K562 (cell line): Measurements from ENCODE around the gene B4GALT5. TPM values are rescaled to one million over a fixed set of nuclear protein-coding genes. Genes with fewer than 3 reads are reported as not detected.

Experiments used
- ARID2 ChIP-seq: fragments of 450-650 bp; IDR thresholded peaks from 2 replicates; pipeline ENCODE4 v1.6.1; 2017; ENCODE audit warnings: antibody characterized with exemption, mild to moderate bottlenecking
- ATF2 ChIP-seq: sonication (generic); formaldehyde crosslinking; IDR thresholded peaks from 2 replicates; pipeline ENCODE4 v1.8.1; 2022; ENCODE audit warnings: missing genetic modification reagents
- BHLHE40 ChIP-seq: IDR thresholded peaks from 2 replicates; pipeline ENCODE4 v1.6.1; 2011; ENCODE audit warnings: low read length, improper control_type of control experiment
- CHCHD3 ChIP-seq: fragments of 250-450 bp; sonication (Bioruptor Pico); IDR thresholded peaks from 2 replicates; pipeline ENCODE4 v2.1.2; 2022; ENCODE audit warnings: mild to moderate bottlenecking
- EZH2 ChIP-seq: IDR thresholded peaks from 2 replicates; pipeline ENCODE4 v1.6.1; 2012; ENCODE audit warnings: low read depth, mild to moderate bottlenecking, inconsistent platforms, low read length, borderline replicate concordance
- KAT2B ChIP-seq: IDR thresholded peaks from one replicate; pipeline ENCODE4 v1.6.1; 2012; ENCODE audit warnings: low read depth, mild to moderate bottlenecking, control low read depth, inconsistent platforms, low read length, moderate library complexity
- KAT7 ChIP-seq: sonication (generic); formaldehyde crosslinking; IDR thresholded peaks from 2 replicates; pipeline ENCODE4 v1.8.0; 2022; ENCODE audit warnings: missing genetic modification reagents, mild to moderate bottlenecking, borderline replicate concordance
- KLF1 ChIP-seq: fragments of 450-650 bp; IDR thresholded peaks from 2 replicates; pipeline ENCODE4 v1.6.1; 2016; ENCODE audit warnings: missing genetic modification characterization, missing compliant biosample characterization
- MTF1 ChIP-seq: fragments of 250-450 bp; sonication (Bioruptor Pico); IDR thresholded peaks from 2 replicates; pipeline ENCODE4 v1.9.0; 2021; ENCODE audit warnings: moderate library complexity, mild to moderate bottlenecking, inconsistent platforms, borderline replicate concordance
- NCOA2 ChIP-seq, 2 experiments: fragments of 450-650 bp; IDR thresholded peaks; 2 replicates each; pipeline ENCODE4 v1.6.1; 2018; ENCODE audit warnings: mild to moderate bottlenecking in 2 of 2, moderate library complexity in 1 of 2; ENCODE audit not compliant: partially characterized antibody in 2 of 2
- PCBP2 ChIP-seq: fragments of 200-400 bp; formaldehyde crosslinking; IDR thresholded peaks from 2 replicates; pipeline ENCODE4 v1.6.1; 2018; ENCODE audit warnings: low read length, low read depth, mild to moderate bottlenecking, moderate library complexity; ENCODE audit not compliant: poor library complexity, severe bottlenecking
- PHF20 ChIP-seq: fragments of 450-650 bp; IDR thresholded peaks from 2 replicates; pipeline ENCODE4 v1.6.1; 2018; ENCODE audit not compliant: partially characterized antibody
- PTBP1 ChIP-seq: fragments of 200-400 bp; formaldehyde crosslinking; IDR thresholded peaks from 2 replicates; pipeline ENCODE4 v1.6.1; 2017; ENCODE audit warnings: low read depth, low read length
- RBBP5 ChIP-seq: fragments of 200-600 bp; sonication (generic); IDR thresholded peaks from 2 replicates; pipeline ENCODE4 v1.6.1; 2012; ENCODE audit warnings: borderline replicate concordance, mild to moderate bottlenecking, low read length, control low read depth, inconsistent platforms; ENCODE audit not compliant: insufficient read depth, poor library complexity, severe bottlenecking
- TFAM ChIP-seq: fragments of 250-450 bp; sonication (Bioruptor Pico); conservative IDR thresholded peaks from 2 replicates; pipeline ENCODE4 v1.5.0; 2021; ENCODE audit warnings: mild to moderate bottlenecking, moderate library complexity
- THRA ChIP-seq: fragments of 450-650 bp; IDR thresholded peaks from 2 replicates; pipeline ENCODE4 v1.6.1; 2017; ENCODE audit warnings: mild to moderate bottlenecking, moderate library complexity
- UBTF ChIP-seq, 2 experiments: IDR thresholded peaks; 2 replicates each; pipeline ENCODE4 v1.6.1; 2012; ENCODE audit warnings: improper control_type of control experiment in 2 of 2, low read depth in 2 of 2, low read length in 2 of 2, borderline replicate concordance in 1 of 2
- ZNF507 ChIP-seq: conservative IDR thresholded peaks from 2 replicates; pipeline ENCODE4 v1.6.1; 2017; ENCODE audit warnings: missing genetic modification characterization, missing compliant biosample characterization
- polyA plus RNA-seq, 8 experiments: library from polyadenylated mRNA; depleted of rRNA in 4 of 8; stranded (reverse) in 5 of 8; unstranded in 3 of 8; fragments of >200 nt; fragmentation: Nextera tagmentation in 2 of 8; fragmentation: Illumina TruSeq in 1 of 8; extraction: Ambion mirVana in 2 of 8; extraction: Trizol in 1 of 8; gene quantifications; 2 replicates each; pipeline versions ENCODE4 v1.2.1 to v1.2.3, GENCODE V29; 2011 to 2014; ENCODE audit warnings: inconsistent platforms in 1 of 8, missing spikeins in 1 of 8
- total RNA-seq, 7 experiments: library from RNA; depleted of rRNA in 6 of 7; stranded (reverse); fragments of >200 nt in 6 of 7; fragmentation: Illumina TruSeq in 2 of 7; extraction: Trizol in 2 of 7; gene quantifications; 2 replicates each; pipeline versions ENCODE4 v1.2.1 to v1.2.3, GENCODE V29; 2011 to 2021; ENCODE audit warnings: low replicate concordance in 1 of 7
- TF ChIP-seq, protein P1 (sequence below): fragments of 450-650 bp; IDR thresholded peaks from 2 replicates; pipeline ENCODE4 v1.6.1; 2014; ENCODE audit warnings: low read depth, mild to moderate bottlenecking, moderate library complexity, borderline replicate concordance

B4GALT5 gene
- total and polyA plus RNA-seq, 9 of the 15 experiments (the other 6 are each of a cell fraction or from before 2014, with no cell fraction given) = 8.5 to 32.6 (median 23.4) TPM

- no peak for TF ChIP-seq ARID2
- TF ChIP-seq BHLHE40 = no peak
- no peak for TF ChIP-seq MTF1 (CRISPR knock-in tag)
- TF ChIP-seq, protein P1, sequence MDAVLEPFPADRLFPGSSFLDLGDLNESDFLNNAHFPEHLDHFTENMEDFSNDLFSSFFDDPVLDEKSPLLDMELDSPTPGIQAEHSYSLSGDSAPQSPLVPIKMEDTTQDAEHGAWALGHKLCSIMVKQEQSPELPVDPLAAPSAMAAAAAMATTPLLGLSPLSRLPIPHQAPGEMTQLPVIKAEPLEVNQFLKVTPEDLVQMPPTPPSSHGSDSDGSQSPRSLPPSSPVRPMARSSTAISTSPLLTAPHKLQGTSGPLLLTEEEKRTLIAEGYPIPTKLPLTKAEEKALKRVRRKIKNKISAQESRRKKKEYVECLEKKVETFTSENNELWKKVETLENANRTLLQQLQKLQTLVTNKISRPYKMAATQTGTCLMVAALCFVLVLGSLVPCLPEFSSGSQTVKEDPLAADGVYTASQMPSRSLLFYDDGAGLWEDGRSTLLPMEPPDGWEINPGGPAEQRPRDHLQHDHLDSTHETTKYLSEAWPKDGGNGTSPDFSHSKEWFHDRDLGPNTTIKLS = no peak
- no peak for TF ChIP-seq PTBP1
- TF ChIP-seq CHCHD3 (CRISPR knock-in tag) = no peak
- no peak for TF ChIP-seq RBBP5
- no peak for TF ChIP-seq ATF2
- no peak for TF ChIP-seq PCBP2
- no peak for TF ChIP-seq KAT2B
- no peak for TF ChIP-seq THRA
- TF ChIP-seq UBTF (IDR thresholded peaks at IDR 0.05; ENCODE audit: borderline replicate concordance in 1 of 2, low read depth in 2 of 2, low read length in 2 of 2) = no peak
- no peak for TF ChIP-seq EZH2
- no peak for TF ChIP-seq KLF1
- TF ChIP-seq PHF20 = no peak
- TF ChIP-seq ZNF507 (tag) = no peak
- TF ChIP-seq KAT7 (CRISPR knock-in tag) = no peak
- no peak for TF ChIP-seq TFAM (CRISPR knock-in tag)
- TF ChIP-seq NCOA2 (IDR thresholded peaks at IDR 0.05; ENCODE audit: partially characterized antibody in 2 of 2) = no peak
These were observed 34.2 kb upstream of the B4GALT5 start (continued) for GRCh38 chr20:49747707-49748524.
